Endothelial cell of umbilical vein (primary cell): ENCODE data around the gene NHLRC1. TPM values are rescaled to one million over a fixed set of nuclear protein-coding genes. Genes with fewer than 3 reads are reported as not detected.

ENCODE experiments used
- BruUV-seq: library from RNA; stranded (reverse); fragments of 400-500 nt; replicated peaks from 2 replicates; lab custom pipeline; 2021; lab: Mats Ljungman, UMichigan
- CTCF ChIA-PET: fragments of 300-600, 350-600 bp; sonication (Branson Sonifier 250); formaldehyde crosslinking; loops from one replicate; lab custom pipeline; 2021; ENCODE audit warnings: antibody characterized with exemption, inconsistent platforms; lab: Charles Lee
- POLR2A ChIA-PET: fragments of 300-600, 350-600 bp; sonication (Branson Sonifier 250); formaldehyde crosslinking; loops from one replicate; lab custom pipeline; 2021; ENCODE audit warnings: antibody characterized with exemption, inconsistent platforms; lab: Charles Lee
- DNase-seq: peaks from one replicate; pipeline ENCODE4 v3.0.0-alpha.2; 2011; ENCODE audit warnings: low read depth, low spot score
- FAIRE-seq: peaks from 2 replicates; lab custom pipeline; 2011; peaks lifted over from hg19 to GRCh38; lab: Jason Lieb, UNC
- H2AFZ ChIP-seq: 2 replicates; pipeline ENCODE4 v1.6.0; 2012; ENCODE audit warnings: low read depth, low read length, control low read depth, inconsistent platforms
- H3K27ac ChIP-seq: 2 replicates; pipeline ENCODE4 v1.5.1; 2011; ENCODE audit warnings: low read depth, mild to moderate bottlenecking, control low read depth, low read length, moderate library complexity; ENCODE audit not compliant: insufficient read depth
- H3K27me3 ChIP-seq, 2 experiments: 2 replicates each; pipeline versions ENCODE4 v1.6.0 to v1.6.1; 2011; ENCODE audit warnings: low read length in 2 of 2, mixed read lengths in 1 of 2; ENCODE audit not compliant: control insufficient read depth in 2 of 2, insufficient read depth in 2 of 2
- H3K36me3 ChIP-seq, 2 experiments: 2 replicates in 1 of 2; 3 replicates in 1 of 2; pipeline ENCODE4 v1.5.1; 2011; ENCODE audit warnings: low read length in 2 of 2, mild to moderate bottlenecking in 1 of 2, moderate library complexity in 1 of 2; ENCODE audit not compliant: control insufficient read depth in 2 of 2, insufficient read depth in 2 of 2; ENCODE audit errors: extremely low read depth in 1 of 2
- H3K4me1 ChIP-seq: 3 replicates; pipeline ENCODE4 v1.5.1; 2011; ENCODE audit warnings: mild to moderate bottlenecking, low read length; ENCODE audit not compliant: control insufficient read depth, insufficient read depth; ENCODE audit errors: extremely low read depth
- H3K4me2 ChIP-seq: 2 replicates; pipeline ENCODE4 v1.6.1; 2011; ENCODE audit warnings: low read length, control low read depth, mixed read lengths; ENCODE audit not compliant: insufficient read depth
- H3K4me3 ChIP-seq, 3 experiments: fragments of 200-600 bp in 1 of 3; sonication (generic), shearing (Covaris generic) in 1 of 3; replicated peaks in 1 of 3; 2 replicates each; pipeline ENCODE4 v1.5.1; 2011 to 2016; ENCODE audit warnings: control low read depth in 3 of 3, low read length in 3 of 3, mild to moderate bottlenecking in 2 of 3, inconsistent platforms in 1 of 3, low read depth in 1 of 3, moderate library complexity in 1 of 3; ENCODE audit not compliant: insufficient read depth in 1 of 3
- H3K79me2 ChIP-seq: 2 replicates; pipeline ENCODE4 v1.6.0; 2012; ENCODE audit warnings: low read length, inconsistent platforms; ENCODE audit not compliant: control insufficient read depth, insufficient read depth
- H3K9ac ChIP-seq: replicated peaks from 2 replicates; pipeline ENCODE3; 2011; ENCODE audit warnings: low read length, control low read depth; ENCODE audit not compliant: insufficient read depth; ENCODE audit errors: extremely low read depth
- H3K9me1 ChIP-seq: replicated peaks from 3 replicates; pipeline ENCODE4 v1.6.0; 2011; ENCODE audit warnings: mild to moderate bottlenecking, low read length; ENCODE audit not compliant: control insufficient read depth, insufficient read depth; ENCODE audit errors: extremely low read depth
- H3K9me3 ChIP-seq: replicated peaks from 2 replicates; pipeline ENCODE4 v1.5.1; 2012; ENCODE audit warnings: low read length, inconsistent platforms; ENCODE audit not compliant: control insufficient read depth, insufficient read depth
- H4K20me1 ChIP-seq: replicated peaks from 2 replicates; pipeline ENCODE3; 2011; ENCODE audit warnings: mild to moderate bottlenecking, low read length; ENCODE audit not compliant: control insufficient read depth, insufficient read depth; ENCODE audit errors: extremely low read depth
- EZH2 ChIP-seq: IDR thresholded peaks from 2 replicates; pipeline ENCODE4 v1.6.1; 2012; ENCODE audit warnings: borderline replicate concordance, low read depth, mild to moderate bottlenecking, moderate library complexity, low read length, inconsistent platforms; ENCODE audit not compliant: severe bottlenecking
- FOS ChIP-seq: IDR thresholded peaks from 2 replicates; pipeline ENCODE4 v1.6.1; 2011; ENCODE audit warnings: mild to moderate bottlenecking, low read length, moderate library complexity, borderline replicate concordance; ENCODE audit not compliant: insufficient read depth
- GATA2 ChIP-seq: IDR thresholded peaks from 2 replicates; pipeline ENCODE4 v1.7.0; 2011; ENCODE audit warnings: low read depth, mild to moderate bottlenecking, moderate library complexity, mixed read lengths, low read length; ENCODE audit not compliant: insufficient read length, insufficient read depth
- JUN ChIP-seq: IDR thresholded peaks from 2 replicates; pipeline ENCODE4 v1.6.1; 2011; ENCODE audit warnings: borderline replicate concordance, low read depth; ENCODE audit not compliant: insufficient read length, insufficient read depth
- MYC ChIP-seq: IDR thresholded peaks from one replicate; pipeline ENCODE4 v1.6.1; 2011; ENCODE audit warnings: mild to moderate bottlenecking, low read depth, low read length
- POLR2A ChIP-seq: IDR thresholded peaks from 2 replicates; pipeline ENCODE4 v1.6.1; 2012; ENCODE audit warnings: low read depth, mild to moderate bottlenecking, control low read depth, low read length
- POLR2AphosphoS5 ChIP-seq: IDR thresholded peaks from 2 replicates; pipeline ENCODE4 v1.6.1; 2012; ENCODE audit warnings: low read depth, mild to moderate bottlenecking, control low read depth, low read length, moderate library complexity; ENCODE audit not compliant: insufficient read depth
- dilution Hi-C: fragments of 300-500 bp; cut with MboI; formaldehyde crosslinking; loops from one replicate; pipeline ENCODE4 v1.15.0; 2019; ENCODE audit warnings: low sequenced_read_pairs; ENCODE audit not compliant: extremely low pct_ligation_motif_present
- intact Hi-C: fragments of 100-400 bp; cut with micrococcal nuclease; formaldehyde crosslinking; loops from one replicate; pipeline ENCODE4 v1.10.0; 2022
- polyA plus RNA-seq, 4 experiments: library from polyadenylated mRNA; depleted of rRNA in 3 of 4; stranded (reverse) in 3 of 4; unstranded in 1 of 4; fragments of >200 nt; gene quantifications; 2 replicates each; pipeline versions ENCODE4 v1.2.1 to v1.2.3, GENCODE V29; 2011 to 2012; ENCODE audit warnings: missing spikeins in 1 of 4
- total RNA-seq: library from RNA; stranded (reverse); gene quantifications from 2 replicates; pipeline ENCODE4 v1.2.3, GENCODE V29; 2021
- TF ChIP-seq, protein P1 (sequence below): IDR thresholded peaks from 2 replicates; pipeline ENCODE4 v1.6.1; 2011; ENCODE audit not compliant: insufficient read depth, insufficient read length
- TF ChIP-seq, protein P2 (sequence below), 2 donors: IDR thresholded peaks; 1 replicate in 1 of 2; 2 replicates in 1 of 2; pipeline ENCODE4 v1.5.1; 2011; ENCODE audit warnings: low read length in 2 of 2, mild to moderate bottlenecking in 2 of 2, moderate library complexity in 2 of 2, control low read depth in 1 of 2, inconsistent platforms in 1 of 2, low read depth in 1 of 2; ENCODE audit not compliant: insufficient read depth in 1 of 2; ENCODE audit errors: extremely low read depth in 1 of 2

Gene NHLRC1
- total and polyA plus RNA-seq, 2 donors (not counting 3 experiments of a cell fraction or from before 2014, with no cell fraction given): 1.7 to 2.3 TPM

DNA sequence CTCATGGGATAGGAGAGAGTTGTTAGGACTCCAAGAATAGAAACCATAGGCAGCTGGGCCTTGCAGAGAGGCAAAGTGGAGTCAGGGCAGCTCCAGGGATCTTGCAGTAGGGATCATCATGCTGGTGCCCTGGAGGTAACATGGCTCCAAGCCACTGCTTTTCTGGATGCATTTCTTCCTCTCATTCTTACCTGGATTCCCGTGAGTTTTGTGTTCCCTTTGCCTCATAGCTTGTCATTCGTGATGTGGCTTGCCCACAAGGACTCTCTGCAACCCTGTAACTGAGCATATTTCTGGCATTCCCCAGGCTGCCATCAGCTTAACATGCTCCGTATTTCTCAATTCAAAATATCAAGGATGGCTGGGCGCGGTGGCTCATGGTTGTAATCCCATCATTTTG, 5.3 kb downstream of the NHLRC1 start:
- H3K36me3 ChIP-seq: no peaks in the 10 kb centered on the region
- TF ChIP-seq EZH2 (no peak), FOS (no peak), MYC (no peak), POLR2AphosphoS5 (no peak), JUN (no peak), GATA2 (no peak), POLR2A (no peak)
- TF ChIP-seq, protein P1, sequence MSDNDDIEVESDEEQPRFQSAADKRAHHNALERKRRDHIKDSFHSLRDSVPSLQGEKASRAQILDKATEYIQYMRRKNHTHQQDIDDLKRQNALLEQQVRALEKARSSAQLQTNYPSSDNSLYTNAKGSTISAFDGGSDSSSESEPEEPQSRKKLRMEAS: no peak
- CTCF ChIA-PET: no interaction called here
- H4K20me1 ChIP-seq: no peaks in the 10 kb centered on the region
- POLR2A ChIA-PET: interaction anchor here (0.7 kb wide), 1 partner anchor 18 kb away, joined by 4 read pairs; no protein-coding TSS in a partner anchor
- no peak overlapping the region for H2AFZ ChIP-seq
- H3K27ac ChIP-seq: no peak overlapping the region
- H3K9me3 ChIP-seq: no peaks in the 10 kb centered on the region
- peaks cover 4% of the 10 kb centered on the region for H3K4me1 ChIP-seq
- FAIRE-seq (no peak), DNase-seq (no peak)
- dilution Hi-C loops (no loop called here), intact Hi-C loops (no loop called here)
- no TSS peak for BruUV-seq
- H3K27me3 ChIP-seq: no peaks in the 10 kb centered on the region
- H3K4me2 ChIP-seq: no peak overlapping the region
- no peak overlapping the region for H3K4me3 ChIP-seq
- H3K79me2 ChIP-seq: no peaks in the 10 kb centered on the region
- no peak overlapping the region for H3K9ac ChIP-seq
- no peaks in the 10 kb centered on the region for H3K9me1 ChIP-seq

DNA sequence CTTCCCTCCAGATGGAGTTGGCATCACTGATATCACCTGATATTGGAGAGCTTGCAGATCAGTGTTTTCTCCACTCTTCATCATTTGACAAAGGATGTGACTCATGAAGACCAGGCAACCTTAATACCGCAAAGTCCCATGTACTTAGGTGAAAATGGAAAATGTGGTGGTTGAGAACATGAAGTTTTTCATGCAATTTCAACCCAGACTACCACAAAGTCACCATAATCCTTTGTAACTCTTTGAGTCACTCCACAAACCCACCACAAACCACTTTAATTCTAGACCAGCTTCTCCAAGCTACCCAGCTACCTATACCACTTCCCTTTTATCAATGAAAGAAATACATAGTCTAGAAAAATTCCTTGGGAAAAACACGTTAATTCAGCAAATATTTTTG, 7.1 kb downstream of the NHLRC1 start:
- Histone ChIP-seq H3K79me2 (no peaks in the 10 kb centered on the region), H3K4me3 (no peak overlapping the region), H2AFZ (no peak overlapping the region), H3K9ac (no peak overlapping the region), H4K20me1 (no peaks in the 10 kb centered on the region), H3K27me3 (no peaks in the 10 kb centered on the region), H3K9me1 (no peaks in the 10 kb centered on the region), H3K4me1 (no peaks in the 10 kb centered on the region), H3K27ac (no peak overlapping the region), H3K36me3 (no peaks in the 10 kb centered on the region), H3K9me3 (no peaks in the 10 kb centered on the region), H3K4me2 (no peak overlapping the region)
- no peak for DNase-seq
- dilution Hi-C loops (no loop called here), intact Hi-C loops (no loop called here)
- BruUV-seq: no TSS peak
- no peak for FAIRE-seq
- CTCF ChIA-PET: no interaction called here
- TF ChIP-seq, protein P2, sequence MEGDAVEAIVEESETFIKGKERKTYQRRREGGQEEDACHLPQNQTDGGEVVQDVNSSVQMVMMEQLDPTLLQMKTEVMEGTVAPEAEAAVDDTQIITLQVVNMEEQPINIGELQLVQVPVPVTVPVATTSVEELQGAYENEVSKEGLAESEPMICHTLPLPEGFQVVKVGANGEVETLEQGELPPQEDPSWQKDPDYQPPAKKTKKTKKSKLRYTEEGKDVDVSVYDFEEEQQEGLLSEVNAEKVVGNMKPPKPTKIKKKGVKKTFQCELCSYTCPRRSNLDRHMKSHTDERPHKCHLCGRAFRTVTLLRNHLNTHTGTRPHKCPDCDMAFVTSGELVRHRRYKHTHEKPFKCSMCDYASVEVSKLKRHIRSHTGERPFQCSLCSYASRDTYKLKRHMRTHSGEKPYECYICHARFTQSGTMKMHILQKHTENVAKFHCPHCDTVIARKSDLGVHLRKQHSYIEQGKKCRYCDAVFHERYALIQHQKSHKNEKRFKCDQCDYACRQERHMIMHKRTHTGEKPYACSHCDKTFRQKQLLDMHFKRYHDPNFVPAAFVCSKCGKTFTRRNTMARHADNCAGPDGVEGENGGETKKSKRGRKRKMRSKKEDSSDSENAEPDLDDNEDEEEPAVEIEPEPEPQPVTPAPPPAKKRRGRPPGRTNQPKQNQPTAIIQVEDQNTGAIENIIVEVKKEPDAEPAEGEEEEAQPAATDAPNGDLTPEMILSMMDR (IDR thresholded peaks at IDR 0.05; ENCODE audit: extremely low read depth in 1 of 2, insufficient read depth in 1 of 2, low read depth in 1 of 2, low read length in 2 of 2): no peak
- no peak for TF ChIP-seq EZH2
- no peak for TF ChIP-seq JUN
- TF ChIP-seq FOS: no peak
- TF ChIP-seq POLR2AphosphoS5: no peak
- no peak for TF ChIP-seq MYC
- no peak for TF ChIP-seq POLR2A
- TF ChIP-seq, protein P1: no peak
- TF ChIP-seq GATA2: no peak
- POLR2A ChIA-PET: no interaction called here
